ENCODE measurements around the gene CXorf49.

The CXorf49 gene

GRCh38 chrX:71664889-71665491, 53.1 kb downstream of the CXorf49 start:
- peaks cover 3 to 37% (median 12%) of the 10 kb centered on the region in 5 donors for H3K27me3 ChIP-seq (ENCODE audit: control insufficient read depth in 5 of 5, insufficient read depth in 4 of 5, low read length in 5 of 5)
- H3K4me1 ChIP-seq (ENCODE audit: control insufficient read depth in 5 of 5, insufficient read depth in 5 of 5, low read length in 5 of 5) = no peaks in the 10 kb centered on the region
- peaks cover 0 to 5% (median 0%) of the 10 kb centered on the region in 5 donors for H3K9me3 ChIP-seq (ENCODE audit: control insufficient read depth in 5 of 5, low read length in 5 of 5)
- no peaks in the 10 kb centered on the region for H3K36me3 ChIP-seq (ENCODE audit: control insufficient read depth in 5 of 5, insufficient read depth in 5 of 5, low read length in 5 of 5)
- no peak overlapping the region for H3K27ac ChIP-seq (ENCODE audit: low read depth, low read length)
- H3K4me3 ChIP-seq (ENCODE audit: low read depth in 1 of 5, low read length in 5 of 5) = no peak overlapping the region
- no peak overlapping the region for H3K9ac ChIP-seq (ENCODE audit: low read length in 5 of 5)
